Prostate gland (tissue), 2 donors: ENCODE measurements around the gene ZFAND3. TPM values are rescaled to one million over a fixed set of nuclear protein-coding genes. Genes with fewer than 3 reads are reported as not detected.

Experiments
- DNase-seq: peaks from one replicate; pipeline ENCODE4 v3.0.0-alpha.2; 2019; ENCODE audit warnings: low spot score
- H3K27ac ChIP-seq, 2 donors: fragments of 200-600 bp; sonication (generic); 2 replicates each; pipeline ENCODE4 v1.5.1; 2017 to 2019
- H3K27me3 ChIP-seq: fragments of 200-600 bp; sonication (generic); replicated peaks from 2 replicates; pipeline ENCODE4 v1.5.1; 2019; ENCODE audit not compliant: insufficient read depth
- H3K36me3 ChIP-seq, 2 donors: fragments of 200-600 bp; sonication (generic); 1 replicate in 1 of 2; 2 replicates in 1 of 2; pipeline versions ENCODE4 v1.5.1 to v1.8.1; 2017 to 2019
- H3K4me1 ChIP-seq: fragments of 200-600 bp; sonication (generic); replicated peaks from 2 replicates; pipeline ENCODE4 v1.5.1; 2019
- H3K4me3 ChIP-seq, 2 donors: fragments of 200-600 bp; sonication (generic); 2 replicates each; pipeline ENCODE4 v1.5.1; 2017 to 2019
- H3K9me3 ChIP-seq: fragments of 200-600 bp; sonication (generic); 2 replicates; pipeline ENCODE4 v1.5.1; 2017
- CTCF ChIP-seq, 4 experiments: fragments of 200-600 bp in 2 of 4; fragments of 450-650 bp in 2 of 4; sonication (generic) in 2 of 4; IDR thresholded peaks; 1 replicate in 3 of 4; 2 replicates in 1 of 4; pipeline ENCODE4 v1.5.1; 2016 to 2019; ENCODE audit warnings: antibody characterized with exemption in 4 of 4, mild to moderate bottlenecking in 2 of 4, moderate library complexity in 2 of 4
- POLR2A ChIP-seq: fragments of 450-650 bp; IDR thresholded peaks from one replicate; pipeline ENCODE4 v1.6.1; 2016; ENCODE audit warnings: antibody characterized with exemption, mild to moderate bottlenecking
- POLR2AphosphoS5 ChIP-seq: sonication (generic); formaldehyde crosslinking; IDR thresholded peaks from one replicate; pipeline ENCODE4 v1.6.1; 2017; ENCODE audit warnings: antibody characterized with exemption
- WGBS: methylation state at CpG from one replicate; pipeline ENCODE4 v1.1.5; 2018; 5-methylcytosine and 5-hydroxymethylcytosine counted together
- intact Hi-C: fragments of 100-400 bp; cut with DNase I; formaldehyde crosslinking; loops from one replicate; pipeline ENCODE4 v1.14.2; 2022
- total RNA-seq, 2 donors: library from RNA; depleted of rRNA; stranded (reverse); fragments of >200 nt; gene quantifications; one replicate each; pipeline ENCODE4 v1.1.0, GENCODE V29; 2016

The ZFAND3 gene
- total RNA-seq, 2 donors from 2014 or later: 43.5 to 89.1 TPM

DNA sequence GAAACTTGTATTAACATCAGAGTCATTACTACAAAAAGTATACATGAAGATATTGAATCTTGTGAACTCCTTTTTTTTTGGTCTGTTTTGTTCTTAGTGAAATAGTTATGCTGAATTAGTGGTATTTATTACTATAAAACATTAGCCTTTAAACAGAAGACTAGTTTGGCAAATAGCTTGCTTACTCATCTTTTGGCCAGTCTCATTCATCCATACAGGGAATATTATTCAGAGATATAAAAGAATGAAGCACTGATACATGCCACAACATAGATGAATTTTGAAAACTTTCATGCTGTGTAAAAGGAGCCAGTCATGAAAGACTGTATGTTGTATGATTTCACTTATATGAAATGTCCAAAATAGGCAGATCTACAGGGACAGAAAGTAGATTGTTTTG is 205.9 kb downstream of the ZFAND3 start:
- no peak for DNase-seq
- H3K36me3 ChIP-seq: no peaks in the 10 kb centered on the region
- no peaks in the 10 kb centered on the region for H3K4me1 ChIP-seq
- H3K27me3 ChIP-seq: no peaks in the 10 kb centered on the region
- no peak overlapping the region for H3K27ac ChIP-seq
- no peak overlapping the region for H3K4me3 ChIP-seq
- no peak for TF ChIP-seq POLR2A
- TF ChIP-seq CTCF (IDR thresholded peaks at IDR 0.05): no peak
- no peak for TF ChIP-seq POLR2AphosphoS5
- intact Hi-C loops: no loop called here
- no peaks in the 10 kb centered on the region for H3K9me3 ChIP-seq

DNA sequence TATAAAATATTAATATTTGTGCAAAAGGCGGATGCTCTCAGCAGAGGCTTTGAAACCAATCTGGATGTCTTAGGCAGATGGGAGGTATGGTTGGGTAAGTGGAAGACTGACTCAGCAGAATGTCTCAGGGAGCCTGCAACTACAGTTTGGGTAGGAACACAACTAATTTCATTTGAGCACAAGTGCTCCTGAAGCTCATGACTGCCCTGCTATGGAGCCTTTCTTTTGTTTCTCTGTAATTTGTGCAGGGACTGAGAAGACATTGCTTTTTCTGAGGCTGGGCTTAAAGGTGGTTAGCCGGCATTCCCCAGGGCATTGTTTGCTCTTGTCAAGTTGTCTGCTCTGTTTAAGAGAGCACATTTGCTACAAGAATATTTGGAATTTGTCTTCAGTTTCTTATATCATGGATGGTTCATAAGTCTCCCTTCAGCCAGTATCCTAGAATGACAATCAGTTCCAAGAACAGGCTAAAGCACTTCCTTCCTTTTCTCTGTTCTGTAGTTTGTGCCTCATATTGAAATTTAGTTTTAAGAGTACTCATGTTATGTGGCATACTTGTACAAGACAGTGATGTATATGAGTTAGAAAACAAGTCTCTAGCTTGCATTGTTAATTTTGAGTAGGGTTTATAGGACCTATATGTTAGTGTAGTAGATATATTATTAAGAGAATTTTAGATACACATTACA is 208.3 kb downstream of the ZFAND3 start:
- H3K27me3 ChIP-seq: no peaks in the 10 kb centered on the region
- WGBS: 63% methylated on average over 2 of the region's 2 CpGs
- H3K36me3 ChIP-seq: no peaks in the 10 kb centered on the region
- H3K4me3 ChIP-seq: no peak overlapping the region
- no peak for DNase-seq
- intact Hi-C loops: no loop called here
- H3K27ac ChIP-seq: no peak overlapping the region
- TF ChIP-seq POLR2AphosphoS5 (no peak), CTCF (IDR thresholded peaks at IDR 0.05) (no peak), POLR2A (no peak)
- H3K9me3 ChIP-seq: no peaks in the 10 kb centered on the region
- H3K4me1 ChIP-seq: no peaks in the 10 kb centered on the region

DNA sequence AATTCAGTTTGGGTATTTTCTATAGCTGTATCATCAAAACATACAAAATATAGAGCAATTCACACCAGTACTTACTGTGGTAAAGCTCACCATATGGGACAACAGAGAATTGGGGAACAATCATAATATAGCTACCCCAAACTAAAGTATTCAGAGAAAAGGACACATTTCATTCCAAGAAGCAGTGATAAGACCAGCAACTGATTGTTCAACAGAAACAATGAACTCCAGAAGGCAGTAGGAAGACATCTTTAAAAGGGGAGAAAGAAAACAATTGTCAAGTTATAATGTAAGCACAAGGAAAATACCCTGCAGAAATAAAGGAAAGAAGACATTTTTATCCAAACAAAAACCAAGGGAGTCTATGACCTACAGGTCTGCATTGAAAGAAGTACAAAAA is 210.9 kb downstream of the ZFAND3 start:
- no peak for TF ChIP-seq POLR2AphosphoS5
- Histone ChIP-seq H3K27ac (no peak overlapping the region), H3K9me3 (no peaks in the 10 kb centered on the region), H3K4me3 (no peak overlapping the region), H3K27me3 (no peaks in the 10 kb centered on the region), H3K4me1 (no peaks in the 10 kb centered on the region), H3K36me3 (no peaks in the 10 kb centered on the region)
- DNase-seq: no peak
- intact Hi-C loops: loop anchor here (5.0 kb wide), 1 partner anchor 462 kb away; no protein-coding TSS in a partner anchor

GRCh38 chr6:38032797-38033196 is 213.3 kb downstream of the ZFAND3 start:
- no peak for TF ChIP-seq CTCF (IDR thresholded peaks at IDR 0.05)
- no peak for TF ChIP-seq POLR2A
- no peak for TF ChIP-seq POLR2AphosphoS5
- no peak for DNase-seq
- Histone ChIP-seq H3K9me3 (no peaks in the 10 kb centered on the region), H3K4me3 (no peak overlapping the region), H3K4me1 (no peaks in the 10 kb centered on the region), H3K27ac (no peak overlapping the region), H3K27me3 (no peaks in the 10 kb centered on the region), H3K36me3 (no peaks in the 10 kb centered on the region)
- WGBS: 87% methylated on average over 1 of the region's 1 CpG
- intact Hi-C loops: loop anchor here (5.0 kb wide), 1 partner anchor 460 kb away; no protein-coding TSS in a partner anchor

GRCh38 chr6:38033442-38033982 is 214.0 kb downstream of the ZFAND3 start:
- Histone ChIP-seq H3K9me3 (no peaks in the 10 kb centered on the region), H3K27ac (no peak overlapping the region), H3K4me3 (no peak overlapping the region), H3K4me1 (no peaks in the 10 kb centered on the region), H3K36me3 (no peaks in the 10 kb centered on the region), H3K27me3 (no peaks in the 10 kb centered on the region)
- DNase-seq: no peak
- WGBS: 70% methylated on average over 1 of the region's 1 CpG
- TF ChIP-seq POLR2A (no peak), CTCF (IDR thresholded peaks at IDR 0.05) (no peak), POLR2AphosphoS5 (no peak)
- intact Hi-C loops: loop anchor here (5.0 kb wide), 1 partner anchor 459 kb away; no protein-coding TSS in a partner anchor
